Endothelial cell (in vitro differentiated cells): ENCODE data around the gene TNIK. TPM values are rescaled to one million over a fixed set of nuclear protein-coding genes. Genes with fewer than 3 reads are reported as not detected.

Source experiments
- DNase-seq: peaks from one replicate; pipeline ENCODE4 v3.0.0; 2021; ENCODE audit warnings: low spot score
- H3K27ac Mint-ChIP-seq: one replicate; pipeline ENCODE4 v1.8.0; 2021; ENCODE audit warnings: mixed read lengths, inconsistent platforms; ENCODE audit not compliant: unreplicated experiment
- H3K27me3 Mint-ChIP-seq: one replicate; pipeline ENCODE4 v1.8.0; 2021; ENCODE audit warnings: mild to moderate bottlenecking, moderate library complexity, mixed read lengths, inconsistent platforms; ENCODE audit not compliant: unreplicated experiment
- H3K36me3 Mint-ChIP-seq: one replicate; pipeline ENCODE4 v1.8.0; 2021; ENCODE audit warnings: mild to moderate bottlenecking, low read depth, mixed read lengths, inconsistent platforms; ENCODE audit not compliant: unreplicated experiment
- H3K4me1 Mint-ChIP-seq: one replicate; pipeline ENCODE4 v1.8.0; 2021; ENCODE audit warnings: mild to moderate bottlenecking, mixed read lengths, inconsistent platforms; ENCODE audit not compliant: unreplicated experiment
- H3K4me3 Mint-ChIP-seq: one replicate; pipeline ENCODE4 v1.8.0; 2021; ENCODE audit warnings: mild to moderate bottlenecking, mixed read lengths, inconsistent platforms; ENCODE audit not compliant: unreplicated experiment
- H3K9me3 Mint-ChIP-seq: one replicate; pipeline ENCODE4 v1.8.0; 2021; ENCODE audit warnings: mixed read lengths, inconsistent platforms; ENCODE audit not compliant: unreplicated experiment
- CTCF ChIP-seq: fragments of 200-600 bp; sonication (generic); IDR thresholded peaks from one replicate; pipeline ENCODE4 v1.5.0; 2021; ENCODE audit warnings: antibody characterized with exemption; ENCODE audit not compliant: unreplicated experiment
- total RNA-seq: library from RNA; stranded (reverse); fragmentation: NEBNext Ultra II Directional; extraction: Animal tissue kit (Norgen Biotek cat#: 25700); gene quantifications from one replicate; pipeline ENCODE4 v1.2.1, GENCODE V29; 2021; ENCODE audit not compliant: unreplicated experiment

Gene TNIK
- total RNA-seq, 1 donor from 2014 or later = 67.0 TPM

GRCh38 chr3:171297207-171297606, 163.0 kb downstream of the TNIK start:
- H3K4me3 Mint-ChIP-seq = no peak overlapping the region
- no peak overlapping the region for H3K27ac Mint-ChIP-seq
- peaks cover 9% of the 10 kb centered on the region for H3K36me3 Mint-ChIP-seq
- H3K4me1 Mint-ChIP-seq = peaks cover 8% of the 10 kb centered on the region
- no peak for TF ChIP-seq CTCF
- no peaks in the 10 kb centered on the region for H3K9me3 Mint-ChIP-seq
- no peak for DNase-seq
- H3K27me3 Mint-ChIP-seq = no peaks in the 10 kb centered on the region

GRCh38 chr3:171295484-171296373, 164.5 kb downstream of the TNIK start:
- no peak for DNase-seq
- H3K36me3 Mint-ChIP-seq = peaks cover 9% of the 10 kb centered on the region
- TF ChIP-seq CTCF = no peak
- H3K4me3 Mint-ChIP-seq = no peak overlapping the region
- no peaks in the 10 kb centered on the region for H3K9me3 Mint-ChIP-seq
- H3K4me1 Mint-ChIP-seq = peaks cover 8% of the 10 kb centered on the region
- no peaks in the 10 kb centered on the region for H3K27me3 Mint-ChIP-seq
- no peak overlapping the region for H3K27ac Mint-ChIP-seq

- no peak for TF ChIP-seq CTCF
- Mint-ChIP-seq H3K36me3 (peaks cover 3% of the 10 kb centered on the region), H3K27ac (no peak overlapping the region), H3K4me3 (no peak overlapping the region), H3K4me1 (peaks cover 8% of the 10 kb centered on the region), H3K9me3 (no peaks in the 10 kb centered on the region), H3K27me3 (no peaks in the 10 kb centered on the region)
- DNase-seq = no peak
Measured at GRCh38 chr3:171293142-171293782, 166.9 kb downstream of the TNIK start.

GRCh38 chr3:171290680-171291079, 169.5 kb downstream of the TNIK start:
- no peaks in the 10 kb centered on the region for H3K27me3 Mint-ChIP-seq
- DNase-seq = no peak

More at GRCh38 chr3:171290680-171291079, 169.5 kb downstream of the TNIK start:
- no peak for TF ChIP-seq CTCF
- no peaks in the 10 kb centered on the region for H3K9me3 Mint-ChIP-seq
- peaks cover 5% of the 10 kb centered on the region for H3K4me1 Mint-ChIP-seq
- no peak overlapping the region for H3K4me3 Mint-ChIP-seq
- peaks cover 3% of the 10 kb centered on the region for H3K36me3 Mint-ChIP-seq
- H3K27ac Mint-ChIP-seq = no peak overlapping the region
